Measurements from ENCODE around the gene FAM180A. TPM values are rescaled to one million over a fixed set of nuclear protein-coding genes. Genes with fewer than 3 reads are reported as not detected.
A peak's percentile ranks its signal among the peaks of the same experiment; 100 is the strongest.

FAM180A gene
- total and polyA plus RNA-seq, 9 of the 15 experiments (the other 6 are each of a cell fraction or from before 2014, with no cell fraction given) = not detected

- no peak for TF ChIP-seq ZBTB11 (CRISPR knock-in tag; IDR thresholded peaks at IDR 0.05)
- 0 out of 2 replicates have a peak, but pooled peaks have one; percentile 45 for TF ChIP-seq ZNF511 (CRISPR knock-in tag; IDR thresholded peaks at IDR 0.05)
- no peak for TF ChIP-seq PRMT5 (CRISPR knock-in tag; IDR thresholded peaks at IDR 0.05)
- peak in 1 of 2 experiments; percentile 57; a peak in 2 of 4 replicates for TF ChIP-seq RAD21 (CRISPR knock-in tag; conservative IDR thresholded peaks at IDR 0.05 in 1 of 2, IDR thresholded peaks at IDR 0.05 in 1 of 2)
- no peak for TF ChIP-seq NFXL1 (CRISPR knock-in tag; IDR thresholded peaks at IDR 0.05)
- TF ChIP-seq GATAD2A (IDR thresholded peaks at IDR 0.05) = no peak
- TF ChIP-seq ZNF740 (CRISPR knock-in tag; IDR thresholded peaks at IDR 0.05) = 0 out of 2 replicates have a peak, but pooled peaks have one; percentile 25
- TF ChIP-seq ZNF740 (tag; IDR thresholded peaks at IDR 0.05) = no peak
- TF ChIP-seq ZBED1 (IDR thresholded peaks at IDR 0.05) = no peak
Measured at GRCh38 chr7:135708041-135708440, 40.6 kb downstream of the FAM180A start (continued).

Data from K562 (cell line).